K562 (cell line): ENCODE results near the gene RNF135. TPM values are rescaled to one million over a fixed set of nuclear protein-coding genes. Genes with fewer than 3 reads are reported as not detected.

Experiments used
- ATAC-seq: fragments of 200-7000 bp; cut with Tn5 transposase; 3 replicates; pipeline ENCODE4 v1.9.1; 2020; ENCODE audit warnings: moderate library complexity
- BruUV-seq: library from RNA; stranded (reverse); fragments of 400-500 nt; replicated peaks from 2 replicates; lab custom pipeline; 2021; lab: Mats Ljungman, UMichigan
- CTCF ChIA-PET: fragments of 300-600 bp; formaldehyde crosslinking; extraction: SDS; loops from one replicate; lab custom pipeline; 2021; ENCODE audit warnings: low intra/inter-chr PET ratio; lab: Yijun Ruan, JAX
- POLR2A ChIA-PET: fragments of 300-600, 350-650 bp; sonication (Branson Sonifier 250); formaldehyde crosslinking; extraction: SDS; loops from one replicate; lab custom pipeline; 2021; ENCODE audit warnings: antibody characterized with exemption, inconsistent platforms; lab: Yijun Ruan, JAX
- DNase-seq, 4 experiments: peaks; one replicate each; pipeline versions ENCODE4 v3.0.0 to v3.0.0-alpha.2; 2011 to 2018; ENCODE audit warnings: low spot score in 3 of 4, mixed read lengths in 3 of 4; ENCODE audit errors: extremely low read depth in 1 of 4
- FAIRE-seq: peaks from 2 replicates; lab custom pipeline; 2011; peaks lifted over from hg19 to GRCh38; lab: Jason Lieb, UNC
- H2AFZ ChIP-seq: 2 replicates; pipeline ENCODE4 v1.6.0; 2011; ENCODE audit warnings: low read depth, low read length, control low read depth, inconsistent platforms
- H3K27ac ChIP-seq: fragments of 200-600 bp; 3 replicates; pipeline ENCODE4 v1.8.0; 2011; ENCODE audit warnings: low read depth, mild to moderate bottlenecking, control low read depth, inconsistent platforms, low read length, moderate library complexity, mixed read lengths; ENCODE audit errors: extremely low read depth
- H3K27me3 ChIP-seq, 2 experiments: fragments of 300-600 bp in 1 of 2; 2 replicates in 1 of 2; 3 replicates in 1 of 2; pipeline versions ENCODE4 v1.6.0 to v1.8.0; 2011; ENCODE audit warnings: inconsistent platforms in 2 of 2, low read length in 2 of 2, mild to moderate bottlenecking in 1 of 2, mixed read lengths in 1 of 2, moderate library complexity in 1 of 2; ENCODE audit not compliant: control insufficient read depth in 2 of 2, insufficient read depth in 2 of 2
- H3K36me3 ChIP-seq: fragments of 300-600 bp; 3 replicates; pipeline ENCODE4 v1.8.0; 2011; ENCODE audit warnings: mild to moderate bottlenecking, low read length, inconsistent platforms; ENCODE audit not compliant: control insufficient read depth, insufficient read depth
- H3K4me1 ChIP-seq, 2 experiments: fragments of 200-600 bp in 1 of 2; replicated peaks in 1 of 2; 2 replicates in 1 of 2; 3 replicates in 1 of 2; pipeline versions ENCODE4 v1.5.1 to v1.8.0; 2011; ENCODE audit warnings: inconsistent platforms in 2 of 2, low read length in 2 of 2, mild to moderate bottlenecking in 1 of 2, mixed read lengths in 1 of 2, moderate library complexity in 1 of 2; ENCODE audit not compliant: control insufficient read depth in 2 of 2, insufficient read depth in 2 of 2
- H3K4me2 ChIP-seq: 2 replicates; pipeline ENCODE4 v1.6.1; 2011; ENCODE audit warnings: low read length, control low read depth, inconsistent platforms, mixed read lengths; ENCODE audit not compliant: insufficient read depth
- H3K4me3 ChIP-seq: fragments of 200-600 bp; sonication (generic), shearing (Covaris generic); 2 replicates; pipeline ENCODE4 v1.5.1; 2016; ENCODE audit warnings: control low read depth, inconsistent platforms
- H3K79me2 ChIP-seq: fragments of 200-600 bp; 3 replicates; pipeline ENCODE4 v1.8.0; 2011; ENCODE audit warnings: low read length, inconsistent platforms; ENCODE audit not compliant: control insufficient read depth, insufficient read depth
- H3K9ac ChIP-seq, 2 experiments: 2 replicates each; pipeline versions ENCODE4 v1.6.0 to v1.6.1; 2011; ENCODE audit warnings: low read depth in 2 of 2, low read length in 2 of 2, control low read depth in 1 of 2, inconsistent platforms in 1 of 2, mild to moderate bottlenecking in 1 of 2, mixed read lengths in 1 of 2; ENCODE audit not compliant: insufficient read depth in 1 of 2
- H3K9me1 ChIP-seq: one replicate; pipeline ENCODE4 v1.6.0; 2011; ENCODE audit warnings: inconsistent platforms, mild to moderate bottlenecking, low read length, moderate library complexity; ENCODE audit not compliant: control insufficient read depth, insufficient read depth
- H3K9me3 ChIP-seq: replicated peaks from 2 replicates; pipeline ENCODE4 v1.5.1; 2011; ENCODE audit warnings: low read depth, low read length, inconsistent platforms; ENCODE audit not compliant: control insufficient read depth, insufficient read depth
- H4K20me1 ChIP-seq: replicated peaks from 2 replicates; pipeline ENCODE4 v1.6.1; 2011; ENCODE audit warnings: low read length, inconsistent platforms, mixed read lengths; ENCODE audit not compliant: control insufficient read depth, insufficient read depth
- ADNP ChIP-seq: fragments of 200-800 bp; sonication (Bioruptor generic); IDR thresholded peaks from 2 replicates; pipeline ENCODE4 v1.6.1; 2016; ENCODE audit warnings: missing genetic modification characterization, missing compliant biosample characterization
- CREB5 ChIP-seq: fragments of 250-450 bp; sonication (Bioruptor Pico); IDR thresholded peaks from 2 replicates; pipeline ENCODE4 v1.5.0; 2020; ENCODE audit warnings: mild to moderate bottlenecking
- IFI16 ChIP-seq: fragments of 250-450 bp; sonication (Bioruptor Pico); IDR thresholded peaks from 2 replicates; pipeline ENCODE4 v2.1.2; 2022; ENCODE audit warnings: mild to moderate bottlenecking, inconsistent platforms
- MECOM ChIP-seq: fragments of 250-450 bp; sonication (Bioruptor Pico); IDR thresholded peaks from 2 replicates; pipeline ENCODE4 v1.8.0; 2022; ENCODE audit warnings: inconsistent platforms
- MITF ChIP-seq: IDR thresholded peaks from 2 replicates; pipeline ENCODE4 v1.6.1; 2014; ENCODE audit warnings: antibody characterized with exemption
- POLR2H ChIP-seq: IDR thresholded peaks from 2 replicates; pipeline ENCODE4 v1.6.1; 2016; ENCODE audit warnings: missing genetic modification characterization, low read depth, mild to moderate bottlenecking, control low read depth, missing compliant biosample characterization, moderate library complexity
- PREB ChIP-seq: sonication (generic); formaldehyde crosslinking; IDR thresholded peaks from 2 replicates; pipeline ENCODE4 v1.8.1; 2023; ENCODE audit warnings: mild to moderate bottlenecking, missing genetic modification reagents
- RBM22 ChIP-seq: fragments of 200-400 bp; formaldehyde crosslinking; IDR thresholded peaks from 2 replicates; pipeline ENCODE4 v1.6.1; 2018; ENCODE audit warnings: low read length, low read depth; ENCODE audit not compliant: poor library complexity, severe bottlenecking
- TAF15 ChIP-seq: fragments of 200-400 bp; formaldehyde crosslinking; IDR thresholded peaks from 2 replicates; pipeline ENCODE4 v1.6.1; 2017; ENCODE audit warnings: mild to moderate bottlenecking, low read depth, low read length, moderate library complexity
- TBL1XR1 ChIP-seq, 2 experiments: IDR thresholded peaks; 2 replicates each; pipeline ENCODE4 v1.6.1; 2012; ENCODE audit warnings: improper control_type of control experiment in 2 of 2, low read length in 2 of 2, mild to moderate bottlenecking in 1 of 2
- ZBTB12 ChIP-seq: fragments of 250-450 bp; sonication (Bioruptor Pico); IDR thresholded peaks from 2 replicates; pipeline ENCODE4 v1.4.0; 2020
- ZNF609 ChIP-seq: sonication (generic); formaldehyde crosslinking; IDR thresholded peaks from 2 replicates; pipeline ENCODE4 v1.8.1; 2023; ENCODE audit warnings: missing genetic modification reagents, mild to moderate bottlenecking, borderline replicate concordance
- ZNF696 ChIP-seq: fragments of 250-450 bp; sonication (Bioruptor Pico); conservative IDR thresholded peaks from 2 replicates; pipeline ENCODE4 v1.4.0; 2020; ENCODE audit warnings: mild to moderate bottlenecking, moderate library complexity
- WGBS: fragments of 100-300 bp; shearing (Covaris generic); methylation state at CpG from one replicate; pipeline ENCODE4 v1.1.6; 2016; ENCODE audit warnings: low coverage, mixed read lengths; ENCODE audit not compliant: insufficient coverage; ENCODE audit errors: missing lambda C conversion rate; 5-methylcytosine and 5-hydroxymethylcytosine counted together
- in situ Hi-C: fragments of 300-500 bp; cut with MboI; formaldehyde crosslinking; loops from 4 replicates; pipeline ENCODE4 v1.15.0; 2018; ENCODE audit warnings: inconsistent platforms, mixed read lengths
- intact Hi-C: fragments of 100-400 bp; cut with micrococcal nuclease; formaldehyde crosslinking; loops from 2 replicates; pipeline ENCODE4 v1.14.2; 2022
- polyA plus RNA-seq, 8 experiments: library from polyadenylated mRNA; depleted of rRNA in 4 of 8; stranded (reverse) in 5 of 8; unstranded in 3 of 8; fragments of >200 nt; fragmentation: Nextera tagmentation in 2 of 8; fragmentation: Illumina TruSeq in 1 of 8; extraction: Ambion mirVana in 2 of 8; extraction: Trizol in 1 of 8; gene quantifications; 2 replicates each; pipeline versions ENCODE4 v1.2.1 to v1.2.3, GENCODE V29; 2011 to 2014; ENCODE audit warnings: inconsistent platforms in 1 of 8, missing spikeins in 1 of 8
- total RNA-seq, 7 experiments: library from RNA; depleted of rRNA in 6 of 7; stranded (reverse); fragments of >200 nt in 6 of 7; fragmentation: Illumina TruSeq in 2 of 7; extraction: Trizol in 2 of 7; gene quantifications; 2 replicates each; pipeline versions ENCODE4 v1.2.1 to v1.2.3, GENCODE V29; 2011 to 2021; ENCODE audit warnings: low replicate concordance in 1 of 7

RNF135 gene
- total and polyA plus RNA-seq, 9 of the 15 experiments (the other 6 are each of a cell fraction or from before 2014, with no cell fraction given) = 0.08 TPM; not detected in 8

GRCh38 chr17:31002047-31002446, 31.2 kb downstream of the RNF135 start:
- WGBS = 8% methylated on average over 6 of the region's 7 CpGs
- no peak for DNase-seq
- Histone ChIP-seq H3K27me3 (peaks cover 8 to 16% of the 10 kb centered on the region in 2 experiments; a peak in 3 of 5 replicates), H3K27ac (no peak overlapping the region), H3K4me3 (no peak overlapping the region), H2AFZ (no peak overlapping the region), H3K79me2 (no peaks in the 10 kb centered on the region), H4K20me1 (no peaks in the 10 kb centered on the region), H3K9ac (no peak overlapping the region), H3K36me3 (no peaks in the 10 kb centered on the region), H3K4me2 (no peak overlapping the region), H3K4me1 (no peaks in the 10 kb centered on the region), H3K9me1 (no peaks in the 10 kb centered on the region), H3K9me3 (no peaks in the 10 kb centered on the region)
- no peak for ATAC-seq
- intact Hi-C loops (no loop called here), in situ Hi-C loops (no loop called here)
- ChIA-PET CTCF (no interaction called here), POLR2A (no interaction called here)
- FAIRE-seq = no peak
- BruUV-seq = no TSS peak
- TF ChIP-seq ZNF609 (CRISPR knock-in tag) (no peak), RBM22 (no peak), MECOM (CRISPR knock-in tag) (no peak), PREB (CRISPR knock-in tag) (no peak), CREB5 (CRISPR knock-in tag) (no peak), ZNF696 (CRISPR knock-in tag) (no peak), POLR2H (tag) (no peak), TAF15 (no peak), TBL1XR1 (IDR thresholded peaks at IDR 0.05; ENCODE audit: low read length in 2 of 2) (no peak), IFI16 (CRISPR knock-in tag) (no peak), ADNP (tag) (no peak), MITF (no peak), ZBTB12 (CRISPR knock-in tag) (no peak)
